Activated CD8-positive, alpha-beta memory T cell treated with anti-CD3 and anti-CD28 coated beads for 24 hours (primary cell): ENCODE data around the gene PRM1.
A peak's percentile ranks its signal among the peaks of the same experiment; 100 is the strongest.

ENCODE experiments used
- DNase-seq: peaks from one replicate; pipeline ENCODE4 v3.0.0-alpha.2; 2020

Gene PRM1

DNA sequence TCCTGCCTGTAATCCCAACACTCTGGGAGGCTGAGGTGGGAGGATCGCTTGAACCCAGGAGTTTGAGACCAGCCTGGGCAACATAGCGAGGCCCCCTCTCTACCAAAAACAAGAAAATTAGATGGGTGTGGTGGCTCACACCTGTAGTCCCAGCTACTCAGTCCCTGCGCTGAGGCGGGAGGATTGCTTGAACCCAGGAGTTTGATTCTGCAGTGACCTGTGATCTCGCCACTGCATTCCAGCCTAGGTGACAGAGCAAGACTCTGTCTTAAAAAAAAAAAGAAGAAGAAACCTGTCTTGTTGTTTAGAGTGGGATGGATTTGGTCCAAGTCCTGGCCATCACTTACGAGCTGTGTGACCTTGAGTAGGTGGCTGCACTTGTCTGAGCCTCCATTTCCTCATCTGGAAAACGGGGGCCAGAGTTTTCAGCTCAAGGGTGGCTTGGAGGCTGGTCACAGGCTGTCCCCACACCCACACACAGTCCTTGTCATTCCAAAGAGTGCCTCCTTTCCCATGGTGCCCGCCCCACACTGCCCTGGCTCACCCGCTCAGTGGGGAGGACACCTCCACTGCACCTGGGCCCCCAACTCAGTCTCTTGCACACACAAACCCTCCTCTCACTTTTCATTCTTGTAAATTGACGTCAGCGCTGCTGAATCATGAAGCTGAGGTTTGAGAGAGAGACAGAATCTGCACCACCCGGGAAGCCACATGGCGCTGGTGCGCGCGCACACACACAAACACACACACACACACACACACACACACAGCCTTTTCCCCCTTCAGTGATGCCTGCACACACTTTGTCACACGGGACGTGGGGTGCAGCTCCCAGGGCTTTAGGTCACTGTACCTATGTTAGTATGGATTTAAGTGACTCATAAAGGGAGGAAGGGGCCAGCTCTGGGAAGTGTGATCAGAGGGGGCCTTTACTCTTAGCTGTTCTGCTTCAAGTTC lies 29.3 kb downstream of the PRM1 start:
- peak; percentile 90 for DNase-seq

DNA sequence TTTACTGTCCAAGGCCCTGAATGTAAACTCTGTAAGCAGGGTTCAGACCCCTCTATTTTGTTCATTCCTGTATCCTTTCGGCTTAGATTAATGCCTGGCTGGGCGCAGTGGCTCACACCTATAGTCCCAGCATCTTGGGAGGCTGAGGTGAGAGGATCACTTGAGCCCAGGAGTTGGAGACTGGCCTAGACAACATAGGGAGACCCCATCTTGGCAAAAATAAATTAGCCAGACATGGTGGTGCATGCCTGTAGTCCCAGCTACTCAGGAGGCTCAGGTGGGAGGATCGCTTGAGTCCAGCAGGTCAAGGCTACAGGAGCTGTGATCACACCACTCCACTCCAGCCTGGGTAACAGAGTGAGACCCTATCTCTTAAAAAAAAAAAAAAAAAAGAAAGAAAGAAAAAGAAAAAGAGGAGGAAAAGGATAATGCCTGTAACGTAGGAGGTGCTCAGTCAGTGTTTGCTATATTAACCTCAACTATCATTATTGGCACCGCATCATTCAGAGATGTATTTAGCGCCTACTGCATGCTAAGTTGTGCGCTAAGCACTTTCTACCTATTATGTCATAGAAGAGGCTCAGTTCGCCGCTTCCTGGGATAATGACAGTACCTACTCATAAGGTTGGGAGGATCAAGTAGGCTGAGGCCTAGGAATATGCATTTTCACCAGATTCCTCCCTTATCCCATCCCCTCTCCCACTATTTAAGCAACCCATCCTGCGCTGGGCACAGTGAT lies 30.2 kb downstream of the PRM1 start:
- DNase-seq, result peak; percentile 70

DNA sequence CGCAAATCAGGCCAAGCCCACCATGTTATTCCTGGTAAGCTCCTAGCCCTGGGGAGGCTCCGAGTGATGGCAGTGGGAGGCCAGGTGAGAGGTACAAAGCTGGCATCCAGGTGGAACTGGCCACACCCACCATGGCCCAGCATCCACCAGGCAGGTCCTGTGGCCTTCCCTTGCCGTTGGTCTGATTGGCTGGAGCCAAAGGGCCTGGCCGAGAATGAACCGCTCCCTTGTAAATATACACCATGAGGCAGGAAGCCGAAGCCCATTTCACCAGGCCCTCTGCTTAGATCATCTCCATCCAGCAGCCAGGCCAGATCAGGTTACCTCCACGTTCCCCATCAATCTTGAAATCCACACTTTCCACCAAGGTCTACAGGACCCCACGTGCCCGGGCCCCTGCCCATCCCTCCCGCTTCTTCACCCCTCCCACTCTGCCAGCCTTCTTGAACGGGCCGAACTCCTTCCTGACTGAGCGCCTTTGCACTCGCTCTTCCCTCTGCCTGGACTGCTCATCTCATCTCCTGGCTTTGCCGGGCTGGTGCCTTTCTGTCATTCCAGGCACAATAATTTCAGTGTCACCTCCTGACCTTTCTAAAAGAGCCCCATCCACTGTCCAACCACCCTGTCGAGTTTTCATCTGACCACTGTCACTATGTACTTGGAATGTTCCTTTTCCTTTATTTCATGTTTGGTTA lies 30.9 kb downstream of the PRM1 start:
- DNase-seq, result peak; percentile 77

DNA sequence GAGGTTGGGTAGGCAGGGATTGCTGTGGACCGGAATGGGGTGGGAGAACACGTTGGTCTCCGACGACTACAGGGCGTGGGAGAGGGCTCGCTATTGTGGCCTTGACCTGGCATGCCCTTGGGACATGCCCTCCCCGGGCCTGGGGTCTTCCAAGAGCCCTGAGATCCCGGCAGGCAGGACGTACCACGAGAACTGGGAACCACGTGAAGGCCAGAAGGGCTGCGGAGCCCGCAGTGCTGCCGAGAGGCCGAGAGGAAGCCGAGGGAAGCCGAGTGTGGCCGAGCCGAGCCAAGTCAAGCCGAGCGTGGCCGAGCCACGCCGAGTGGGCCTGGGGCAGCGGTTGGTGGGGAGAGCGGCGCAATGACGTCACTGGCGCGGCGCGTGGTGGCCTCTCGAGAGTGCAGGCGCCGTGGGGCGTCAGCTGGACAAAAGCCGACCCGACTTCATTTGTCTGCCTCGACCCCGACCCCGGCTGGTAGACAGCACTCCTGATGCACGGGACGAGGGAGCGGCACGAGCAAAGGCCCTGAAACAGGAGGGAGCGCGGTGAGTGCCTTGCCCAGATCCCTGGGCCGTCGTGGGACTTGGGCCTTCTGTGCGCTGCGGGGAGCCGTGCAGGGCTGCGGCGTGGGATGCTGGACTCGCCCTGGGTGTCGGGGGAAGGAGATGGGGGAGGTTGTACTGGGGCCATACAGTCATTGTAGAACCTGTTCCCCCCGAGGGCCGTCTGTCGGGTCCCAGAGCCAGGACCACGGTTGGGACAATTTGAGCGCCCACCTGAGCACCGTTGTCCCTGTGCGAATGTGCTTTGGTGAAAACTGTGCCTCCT lies 31.7 kb downstream of the PRM1 start:
- peak; percentile 69 for DNase-seq

DNA sequence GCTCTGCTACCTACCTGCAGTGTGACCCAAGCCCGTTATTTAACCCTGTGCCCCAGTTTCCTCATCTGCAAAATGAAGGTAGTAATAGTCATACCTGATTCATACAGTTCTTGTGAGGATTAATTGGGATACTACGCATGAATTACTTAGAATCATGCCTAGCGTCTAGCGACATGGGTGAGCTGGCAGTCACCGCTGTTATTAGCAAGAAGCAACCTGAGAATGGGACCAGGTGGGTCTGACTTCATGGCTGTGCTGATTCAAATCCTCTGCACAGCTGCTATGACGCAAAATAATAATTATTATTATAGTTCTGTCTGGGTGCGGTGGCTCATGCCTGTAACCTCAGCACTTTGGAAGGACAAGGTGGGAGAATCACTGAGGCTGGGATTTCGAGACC lies 33.0 kb downstream of the PRM1 start:
- no peak for DNase-seq

DNA sequence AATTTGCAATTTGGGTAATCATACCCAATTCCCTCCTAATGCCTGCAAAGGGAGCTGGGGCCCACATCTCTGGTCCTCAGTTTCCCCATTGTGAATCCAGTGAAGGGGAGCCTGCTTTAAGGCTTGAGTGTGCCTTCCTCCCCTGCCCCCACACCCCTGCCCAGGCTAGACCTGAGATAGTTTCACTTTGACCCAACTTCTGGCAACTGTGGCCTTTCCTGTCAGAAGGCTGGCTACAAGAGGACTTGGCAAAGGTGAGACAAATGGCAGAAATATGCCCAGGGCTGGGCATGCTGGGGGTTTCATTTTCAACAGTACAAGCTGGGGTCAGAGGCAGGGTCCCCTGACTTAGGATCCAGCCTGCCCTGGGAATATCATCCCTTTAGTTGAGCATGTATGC lies 35.1 kb downstream of the PRM1 start:
- no peak for DNase-seq

DNA sequence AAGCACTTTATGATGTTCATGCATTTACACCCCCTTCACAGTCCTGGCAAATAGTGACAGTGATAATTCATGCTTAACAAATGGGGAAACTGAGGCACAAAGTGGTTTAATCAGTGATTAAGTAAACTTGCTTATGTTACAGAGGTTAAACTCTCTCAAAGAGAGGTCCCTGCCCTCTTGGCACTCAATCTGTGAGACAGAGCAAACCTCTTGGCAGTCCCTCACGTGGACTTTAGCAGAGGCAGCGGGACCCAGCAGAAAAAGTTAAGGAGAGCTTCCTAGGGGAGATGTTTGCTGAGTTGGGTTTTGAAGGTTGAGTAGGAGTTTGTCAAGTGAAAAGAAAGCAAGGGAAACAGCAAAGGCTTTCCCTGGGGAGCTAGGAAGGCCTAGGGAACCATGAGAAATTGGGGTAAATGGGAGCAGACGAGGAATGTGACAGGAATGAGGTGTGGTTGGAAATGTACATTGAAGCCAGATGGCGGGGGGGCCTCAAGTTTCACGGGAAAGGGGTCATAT lies 35.9 kb downstream of the PRM1 start:
- DNase-seq, result no peak

DNA sequence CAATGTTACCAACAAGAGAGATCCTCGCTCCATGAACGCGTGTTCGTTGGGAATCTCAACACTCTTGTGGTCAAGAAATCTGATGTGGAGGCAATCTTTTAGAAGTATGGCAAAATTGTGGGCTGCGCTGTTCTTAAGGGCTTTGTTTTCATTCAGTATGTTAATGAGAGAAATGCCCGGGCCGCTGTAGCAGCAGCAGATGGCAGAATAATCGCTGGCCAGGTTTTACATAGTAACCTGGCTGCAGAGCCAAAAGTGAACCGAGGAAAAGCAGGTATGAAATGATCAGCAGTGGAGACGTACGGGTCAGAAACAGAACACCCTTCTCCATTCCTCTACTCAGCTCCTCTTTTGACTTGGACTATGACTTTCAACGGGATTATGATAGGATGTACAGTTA lies 38.5 kb downstream of the PRM1 start:
- DNase-seq, result no peak

DNA sequence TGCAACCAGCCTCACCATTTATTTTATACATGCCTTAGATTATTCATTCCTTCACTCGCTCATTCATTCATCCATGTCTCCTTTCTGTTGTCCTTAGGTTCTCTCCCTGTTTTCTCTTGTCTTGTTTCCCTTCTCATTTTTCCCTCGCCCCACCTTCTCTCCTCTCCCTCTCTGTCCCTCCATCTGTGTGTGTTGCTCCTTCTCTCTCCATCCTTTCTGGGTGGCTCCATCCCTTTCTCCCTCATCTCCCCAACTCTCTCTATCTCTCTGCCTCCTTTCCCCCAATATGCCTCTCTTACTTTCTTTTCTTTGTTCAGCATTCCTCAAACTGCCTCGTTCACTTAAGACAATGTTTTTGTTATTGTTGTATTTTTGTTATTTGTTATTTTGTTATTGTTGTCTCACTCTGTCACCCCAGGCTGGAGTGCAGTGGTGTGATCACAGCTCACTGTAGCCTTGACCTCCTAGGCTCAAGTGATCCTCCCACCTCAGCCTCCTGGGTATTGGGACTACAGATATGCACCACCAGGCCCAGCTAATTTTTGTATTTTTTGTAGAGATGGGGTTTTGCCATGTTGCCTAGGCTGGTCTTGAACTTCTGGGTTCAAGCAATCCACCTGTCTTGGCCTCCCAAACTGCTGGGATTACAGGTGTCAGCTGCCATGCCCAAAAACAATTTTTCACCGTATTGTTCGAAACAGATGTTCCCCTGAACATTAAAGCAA lies 39.5 kb downstream of the PRM1 start:
- DNase-seq, result no peak

DNA sequence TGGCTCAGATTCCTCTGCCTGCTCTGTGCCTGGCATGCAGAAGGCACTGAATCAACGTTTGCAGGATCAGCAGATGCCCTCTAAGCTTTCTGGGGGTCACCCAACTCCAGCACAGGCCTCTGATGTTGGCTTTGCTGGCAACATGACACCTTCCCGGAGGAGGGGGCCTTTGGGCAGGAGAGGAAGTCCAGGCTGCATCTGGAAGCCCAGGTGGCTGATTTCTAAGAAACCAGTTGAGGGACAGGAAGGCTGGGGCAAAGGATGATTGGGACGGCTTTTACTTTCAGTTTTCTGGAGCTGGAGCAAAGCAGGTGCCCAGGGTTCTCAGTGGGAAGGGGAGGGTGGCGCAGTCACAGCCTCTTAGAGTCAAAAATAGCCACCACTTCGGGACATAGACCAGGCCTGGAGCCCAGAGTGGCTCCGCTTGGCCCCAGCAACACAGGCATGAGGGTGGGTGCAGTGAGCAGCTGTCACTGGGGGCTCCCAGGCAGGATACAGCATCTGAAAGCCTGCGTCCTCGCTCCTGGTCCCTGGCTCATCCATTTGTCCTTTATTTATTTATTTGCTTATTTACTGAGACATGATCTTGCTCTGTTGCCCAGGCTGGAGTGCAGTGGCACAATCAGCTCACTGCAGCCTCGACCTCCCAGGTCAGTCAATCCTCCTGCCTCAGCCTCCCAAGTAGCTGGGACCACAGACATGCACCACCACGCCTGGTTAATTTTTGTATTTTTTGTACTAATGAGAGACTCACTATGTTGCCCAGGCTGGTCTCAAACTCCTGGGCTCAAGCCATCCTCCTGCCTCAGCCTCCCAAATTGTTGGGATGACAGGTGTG lies 40.3 kb downstream of the PRM1 start:
- DNase-seq, result no peak

DNA sequence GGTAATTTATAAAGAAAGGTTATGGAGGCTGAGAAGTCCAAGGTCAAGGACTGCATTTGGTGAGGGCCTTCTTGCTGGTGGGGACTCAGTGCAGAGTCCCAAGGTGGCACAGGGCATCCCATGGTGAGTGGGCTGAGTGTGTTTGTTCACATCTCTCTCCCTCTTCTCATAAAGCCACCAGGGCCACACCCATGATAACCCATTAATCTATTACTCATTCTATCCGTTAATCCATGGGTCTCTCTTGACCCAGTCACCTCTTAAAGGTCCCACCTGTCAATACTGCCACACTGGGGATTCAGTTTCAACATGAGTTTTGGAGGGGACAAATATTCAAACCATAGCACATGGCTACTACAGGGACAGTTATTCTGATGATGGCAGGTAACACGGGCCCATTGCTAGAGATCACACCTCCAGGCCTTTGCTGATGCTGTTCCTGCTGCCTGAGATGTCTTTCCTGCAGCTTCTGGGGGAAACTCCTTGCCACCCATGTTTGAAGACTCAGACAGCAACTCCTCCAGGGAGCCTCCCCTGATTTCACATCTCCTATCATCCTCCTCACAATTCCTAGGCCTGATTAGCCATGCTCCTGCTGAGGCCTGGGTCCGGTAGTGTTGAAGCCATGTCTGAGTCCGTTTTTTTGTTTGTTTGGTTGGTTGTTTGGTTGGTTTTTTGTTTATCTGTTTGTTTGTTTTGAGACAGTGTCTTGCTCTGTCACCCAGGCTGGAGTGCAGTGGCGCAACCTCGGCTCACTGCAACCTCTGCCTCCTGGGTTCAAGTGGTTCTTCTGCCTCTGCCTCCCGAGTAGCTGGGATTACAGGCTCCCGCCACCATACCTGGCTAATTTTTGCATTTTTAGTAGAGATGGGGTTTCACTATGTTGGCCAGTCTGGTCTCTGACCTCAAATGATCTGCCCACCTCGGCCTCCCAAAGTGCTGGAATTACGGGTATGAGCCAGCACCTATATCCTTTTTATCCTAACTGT lies 41.2 kb downstream of the PRM1 start:
- no peak for DNase-seq

DNA sequence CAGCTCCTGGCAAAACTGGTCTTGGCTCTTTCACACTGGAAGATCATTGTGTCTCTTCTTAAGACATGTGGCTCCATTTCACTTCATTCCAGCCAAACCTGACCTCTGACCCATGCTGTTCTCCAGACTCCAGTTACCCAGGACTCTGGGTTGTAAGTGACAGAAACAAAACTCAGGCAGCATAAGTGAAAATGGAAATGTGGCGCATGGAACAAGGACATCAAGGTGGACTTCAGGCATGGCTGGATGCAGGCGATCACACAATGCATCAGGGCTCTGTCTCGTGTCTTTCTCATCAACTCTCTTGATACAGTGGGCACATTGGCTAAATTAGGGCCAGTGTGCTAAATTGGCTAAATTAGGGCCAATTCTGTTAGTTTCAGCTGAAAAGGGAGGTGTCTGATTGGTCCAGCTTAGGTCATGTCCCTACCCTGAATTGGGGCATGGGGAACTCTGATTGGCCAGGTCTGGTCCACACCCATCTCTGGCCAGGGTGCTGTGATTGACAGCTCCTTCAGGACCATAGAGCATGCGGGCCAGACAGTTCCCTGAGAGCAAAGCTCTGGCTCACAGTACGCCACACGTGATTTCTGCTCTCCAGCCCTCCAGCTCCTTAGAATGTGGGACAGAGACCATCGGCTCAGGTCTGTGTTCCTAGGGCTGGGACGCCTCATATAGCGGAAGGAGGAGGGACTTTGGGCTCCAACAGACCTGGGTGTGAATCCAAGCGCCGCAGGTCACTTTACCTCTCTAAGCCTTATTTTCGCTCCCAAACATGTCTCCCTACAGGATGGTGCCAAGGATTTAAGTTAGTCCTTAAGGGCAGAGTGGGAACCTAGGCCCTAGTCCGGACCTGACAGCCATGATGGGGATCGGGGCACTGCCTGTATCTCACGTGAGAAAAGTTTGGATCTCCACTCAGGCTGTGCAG lies 42.6 kb downstream of the PRM1 start:
- DNase-seq, result no peak

DNA sequence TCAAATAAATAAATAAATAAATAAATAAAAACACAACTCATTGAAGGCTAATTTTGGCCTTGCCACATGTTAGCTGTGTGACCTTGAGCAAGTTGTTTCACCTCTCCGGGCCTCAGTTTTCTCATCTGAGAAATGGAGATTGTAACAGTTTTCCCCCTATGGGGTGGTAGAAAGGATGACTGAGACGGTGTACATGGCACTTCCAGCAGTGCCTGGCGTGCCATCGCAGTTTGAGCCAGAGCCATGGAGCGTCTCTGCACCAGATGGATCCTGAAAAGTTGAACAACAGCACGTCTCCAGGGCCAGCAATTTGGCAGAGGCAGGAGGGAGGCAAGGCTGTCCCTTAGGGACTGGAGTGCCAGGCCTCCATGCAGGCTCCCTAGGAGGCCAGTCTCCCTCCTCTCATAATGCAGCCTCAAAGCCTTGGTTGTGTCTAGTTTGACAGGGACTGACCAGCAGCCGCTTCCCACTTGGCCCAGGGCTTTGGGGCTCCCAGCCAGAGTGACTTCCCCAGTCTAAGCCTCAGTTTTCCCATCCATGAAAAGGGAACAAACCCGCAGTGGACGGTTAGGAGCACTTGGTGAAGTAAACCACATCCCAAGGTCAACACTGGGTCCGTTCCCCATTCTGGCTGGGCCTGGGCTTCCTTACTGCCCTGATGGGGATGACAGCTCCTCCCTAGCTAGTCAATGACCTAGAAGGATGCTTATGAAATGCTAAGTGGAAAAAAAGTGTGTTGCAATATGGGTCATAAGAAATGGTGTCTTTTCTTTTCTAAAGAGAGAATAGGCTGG lies 44.5 kb downstream of the PRM1 start:
- DNase-seq, result no peak

DNA sequence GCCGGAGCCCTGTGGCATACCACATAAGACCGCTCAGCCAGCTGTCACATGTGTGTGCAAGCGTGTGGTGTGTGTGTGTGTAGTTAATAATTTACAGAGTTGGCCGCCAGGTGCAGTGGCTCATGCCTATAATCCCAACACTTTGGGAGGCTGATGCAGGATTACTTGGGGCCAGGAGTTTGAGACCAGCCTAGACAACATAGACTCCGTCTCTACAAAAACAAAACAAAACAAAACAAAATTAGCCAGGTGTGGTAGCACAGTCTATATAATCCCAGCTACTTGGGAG lies 45.5 kb downstream of the PRM1 start:
- no peak for DNase-seq

DNA sequence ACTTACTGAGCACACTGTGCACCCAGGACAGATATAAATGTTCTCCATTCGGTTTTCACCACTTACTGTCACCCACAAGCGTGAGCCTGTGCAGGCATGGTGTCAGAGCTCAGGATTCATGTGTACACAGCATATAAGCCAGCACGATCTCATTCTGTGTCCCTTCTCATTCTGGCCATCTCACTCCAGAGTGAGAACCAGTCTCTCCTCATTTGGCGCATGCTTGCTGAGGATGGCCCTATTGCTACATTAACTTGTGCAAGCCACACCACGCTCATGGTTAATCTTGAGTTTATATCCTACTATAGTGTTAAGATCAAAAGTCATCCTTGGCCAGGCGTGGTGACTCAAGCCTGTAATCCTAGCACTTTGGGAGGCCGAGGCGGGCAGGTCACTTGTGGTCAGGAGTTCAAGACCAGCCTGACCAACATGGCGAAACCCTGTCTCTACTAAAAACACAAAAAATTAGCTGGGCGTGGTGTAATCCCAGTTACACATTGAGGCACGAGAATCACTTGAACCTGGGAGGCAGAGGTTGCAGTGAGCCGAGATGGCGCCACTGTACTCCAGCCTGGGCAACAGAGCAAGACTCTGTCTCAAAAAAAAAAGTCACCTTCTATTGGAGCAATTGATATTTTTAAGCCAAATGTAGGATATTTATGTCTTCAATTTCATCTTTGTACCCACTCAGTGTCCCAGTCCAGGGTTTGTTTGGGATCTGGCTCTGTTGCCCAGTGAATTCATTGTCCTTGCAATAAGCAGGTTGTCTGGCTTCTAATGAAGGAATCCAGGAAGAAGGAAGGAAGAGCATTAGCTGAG lies 46.0 kb downstream of the PRM1 start:
- no peak for DNase-seq

DNA sequence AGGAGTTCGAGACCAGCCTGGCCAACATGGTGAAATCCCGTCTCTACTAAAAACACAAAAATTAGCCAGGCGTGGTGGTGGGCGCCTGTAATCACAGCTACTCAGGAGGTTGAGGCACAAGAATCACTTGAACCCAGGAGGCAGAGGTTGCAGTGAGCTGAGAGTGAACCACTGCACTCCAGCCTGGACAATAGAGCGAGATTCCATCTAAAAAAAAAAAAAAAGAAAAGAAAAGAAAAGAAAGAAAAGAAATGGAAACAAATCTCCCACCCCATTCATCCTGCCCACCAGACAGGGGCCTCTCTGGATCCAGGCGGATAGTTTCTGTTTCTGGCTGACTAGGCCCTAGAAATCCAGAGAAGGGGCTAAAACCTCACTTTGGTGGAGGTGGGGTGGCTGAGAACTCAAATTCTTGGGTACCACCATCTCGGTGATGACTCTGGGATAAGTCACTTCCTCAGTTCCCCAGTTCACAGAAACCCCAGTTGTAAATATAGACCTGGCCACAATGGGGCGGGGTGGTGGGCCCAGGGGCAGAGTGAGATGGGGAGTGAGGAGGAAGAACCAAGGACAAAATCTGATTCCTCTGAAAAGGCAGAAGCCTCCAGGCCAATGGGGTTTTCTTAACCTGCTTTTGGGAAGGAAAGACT lies 47.3 kb downstream of the PRM1 start:
- peak; percentile 89 for DNase-seq
